ENCODE data around the gene C10orf71.

The C10orf71 gene

GRCh38 chr10:49298983-49299815, at the start of gene C10orf71:
TSS of gene C10orf71 (plus strand) at chr10:49299170. CDS start at chr10:49322546, 23,376 bp downstream.
- DNase-seq (ENCODE audit: low read depth in 2 of 2), result no peak

GRCh38 chr10:49252313-49253034, 46.5 kb upstream of the C10orf71 start:
- no peak for DNase-seq (ENCODE audit: low read depth in 2 of 2)

GRCh38 chr10:49253340-49253906, 45.5 kb upstream of the C10orf71 start:
- DNase-seq (ENCODE audit: low read depth in 2 of 2), result no peak

GRCh38 chr10:49254150-49254549, 44.8 kb upstream of the C10orf71 start:
- DNase-seq (ENCODE audit: low read depth in 2 of 2), result no peak

GRCh38 chr10:49254556-49255318, 44.2 kb upstream of the C10orf71 start:
- no peak for DNase-seq (ENCODE audit: low read depth in 2 of 2)

- no peak for DNase-seq (ENCODE audit: low read depth in 2 of 2)
These were observed 43.1 kb upstream of the C10orf71 start for GRCh38 chr10:49255883-49256282.

GRCh38 chr10:49257154-49257553, 41.8 kb upstream of the C10orf71 start:
- no peak for DNase-seq (ENCODE audit: low read depth in 2 of 2)

GRCh38 chr10:49257626-49258349, 41.2 kb upstream of the C10orf71 start:
- DNase-seq (ENCODE audit: low read depth in 2 of 2), result no peak

- DNase-seq (ENCODE audit: low read depth in 2 of 2), result no peak
These were observed 40.7 kb upstream of the C10orf71 start for GRCh38 chr10:49258350-49258683.

- DNase-seq (ENCODE audit: low read depth in 2 of 2), result no peak
These were observed 38.2 kb upstream of the C10orf71 start for GRCh38 chr10:49260644-49261296.

GRCh38 chr10:49263591-49263990, 35.4 kb upstream of the C10orf71 start:
- no peak for DNase-seq (ENCODE audit: low read depth in 2 of 2)

- no peak for DNase-seq (ENCODE audit: low read depth in 2 of 2)
These were observed 34.7 kb upstream of the C10orf71 start for GRCh38 chr10:49264177-49264677.

- DNase-seq (ENCODE audit: low read depth in 2 of 2), result no peak
These were observed 33.1 kb upstream of the C10orf71 start for GRCh38 chr10:49265885-49266284.

GRCh38 chr10:49268185-49268584, 30.8 kb upstream of the C10orf71 start:
- no peak for DNase-seq (ENCODE audit: low read depth in 2 of 2)

- no peak for DNase-seq (ENCODE audit: low read depth in 2 of 2)
These were observed 29.4 kb upstream of the C10orf71 start for GRCh38 chr10:49269523-49269922.

GRCh38 chr10:49270565-49270964, 28.4 kb upstream of the C10orf71 start:
- DNase-seq (ENCODE audit: low read depth in 2 of 2), result no peak

- no peak for DNase-seq (ENCODE audit: low read depth in 2 of 2)
These were observed 27.6 kb upstream of the C10orf71 start for GRCh38 chr10:49271346-49271745.

- DNase-seq (ENCODE audit: low read depth in 2 of 2), result no peak
These were observed 26.5 kb upstream of the C10orf71 start for GRCh38 chr10:49272251-49273081.

- no peak for DNase-seq (ENCODE audit: low read depth in 2 of 2)
These were observed 25.9 kb upstream of the C10orf71 start for GRCh38 chr10:49273082-49273465.

- DNase-seq (ENCODE audit: low read depth in 2 of 2), result no peak
These were observed 25.3 kb upstream of the C10orf71 start for GRCh38 chr10:49273626-49274025.

Data from stimulated activated CD4-positive, alpha-beta T cell treated with anti-CD3 and anti-CD28 coated beads, Interleukin-1b, Interleukin-23, amount 100 ng/mL, for 1 hour (primary cell).